Esophagus squamous epithelium (tissue), 5 donors: ENCODE measurements around the gene RABGAP1. TPM values are rescaled to one million over a fixed set of nuclear protein-coding genes. Genes with fewer than 3 reads are reported as not detected.

Experiments
- DNase-seq: peaks from one replicate; lab custom pipeline; 2025; lab: John Stamatoyannopoulos, UW
- H3K27ac ChIP-seq, 4 donors: fragments of 200-600 bp; sonication (generic); one replicate each; pipeline ENCODE4 v1.5.1; 2016 to 2019; ENCODE audit warnings: mild to moderate bottlenecking in 1 of 4
- H3K27me3 ChIP-seq, 4 donors: fragments of 200-600 bp; sonication (generic); 1 replicate in 3 of 4; 2 replicates in 1 of 4; pipeline versions ENCODE4 v1.5.1 to v1.6.0; 2017 to 2021; ENCODE audit warnings: antibody characterized with exemption in 1 of 4
- H3K36me3 ChIP-seq, 3 donors: fragments of 200-600 bp; sonication (generic); one replicate each; pipeline ENCODE4 v1.5.1; 2016 to 2019
- H3K4me1 ChIP-seq, 3 donors: fragments of 200-600 bp; sonication (generic); one replicate each; pipeline ENCODE4 v1.5.1; 2017 to 2019
- H3K4me3 ChIP-seq, 4 donors: fragments of 200-600 bp; sonication (generic); 1 replicate in 3 of 4; 2 replicates in 1 of 4; pipeline ENCODE4 v1.5.1; 2016 to 2019; ENCODE audit warnings: mild to moderate bottlenecking in 2 of 4, moderate library complexity in 1 of 4
- H3K9me3 ChIP-seq, 3 donors: fragments of 200-600 bp; sonication (generic); one replicate each; pipeline ENCODE4 v1.5.1; 2016 to 2019
- CTCF ChIP-seq, 6 experiments: fragments of 450-650 bp in 4 of 6; fragments of 200-600 bp in 2 of 6; sonication (generic) in 2 of 6; IDR thresholded peaks; one replicate each; pipeline ENCODE4 v1.5.1; 2016 to 2019; ENCODE audit warnings: antibody characterized with exemption in 6 of 6, mild to moderate bottlenecking in 4 of 6, moderate library complexity in 4 of 6
- POLR2A ChIP-seq, 4 donors: fragments of 450-650 bp; IDR thresholded peaks; one replicate each; pipeline ENCODE4 v1.6.1; 2017; ENCODE audit warnings: antibody characterized with exemption in 4 of 4, mild to moderate bottlenecking in 4 of 4, moderate library complexity in 3 of 4
- WGBS, 2 donors: methylation state at CpG; one replicate each; pipeline ENCODE4 v1.1.5; 2018; 5-methylcytosine and 5-hydroxymethylcytosine counted together
- intact Hi-C: fragments of 100-400 bp; cut with DNase I; formaldehyde crosslinking; loops from one replicate; pipeline ENCODE4 v1.15.0; 2022
- total RNA-seq, 4 donors: library from RNA; depleted of rRNA; stranded (reverse); fragments of >200 nt; gene quantifications; one replicate each; pipeline ENCODE4 v1.1.0, GENCODE V29; 2016
- donor health status: DM: yes; HTN: yes; CAD: no.

Gene RABGAP1
- total RNA-seq, 4 donors from 2014 or later: 28.4 to 57.4 (median 33.6) TPM

- no peaks in the 10 kb centered on the region for H3K27me3 ChIP-seq
- H3K4me1 ChIP-seq: peaks cover 0 to 13% (median 0%) of the 10 kb centered on the region in 3 donors
- no peak overlapping the region for H3K4me3 ChIP-seq
- 80 to 86% methylated on average over 5 of the region's 5 CpGs for WGBS, 2 donors
- DNase-seq: no peak
- no peaks in the 10 kb centered on the region for H3K9me3 ChIP-seq
- intact Hi-C loops: no loop called here
- no peak for TF ChIP-seq CTCF (IDR thresholded peaks at IDR 0.05)
- TF ChIP-seq POLR2A (IDR thresholded peaks at IDR 0.05): no peak
- peaks cover 18 to 100% (median 31%) of the 10 kb centered on the region in 3 donors for H3K36me3 ChIP-seq
- H3K27ac ChIP-seq: no peak overlapping the region
These were observed 164.7 kb downstream of the RABGAP1 start for GRCh38 chr9:123105490-123105889.

- no peaks in the 10 kb centered on the region for H3K9me3 ChIP-seq
- peaks cover 0 to 15% (median 0%) of the 10 kb centered on the region in 3 donors for H3K4me1 ChIP-seq
- peaks cover 11 to 92% (median 26%) of the 10 kb centered on the region in 3 donors for H3K36me3 ChIP-seq
- DNase-seq: no peak
- no peak overlapping the region for H3K27ac ChIP-seq
- WGBS, 2 donors: 78 to 87% methylated on average over 9 to 11 of the region's 11 CpGs
- TF ChIP-seq CTCF (IDR thresholded peaks at IDR 0.05): no peak
- no peak for TF ChIP-seq POLR2A (IDR thresholded peaks at IDR 0.05)
- intact Hi-C loops: no loop called here
- no peak overlapping the region for H3K4me3 ChIP-seq
- H3K27me3 ChIP-seq: no peaks in the 10 kb centered on the region
These were observed 166.9 kb downstream of the RABGAP1 start for GRCh38 chr9:123107639-123108285.

GRCh38 chr9:123108976-123109375 lies 168.2 kb downstream of the RABGAP1 start:
- DNase-seq: no peak
- 75 to 89% methylated on average over 8 to 9 of the region's 9 CpGs for whole genome bisulfite sequencing, 2 donors
- Histone ChIP-seq H3K27me3 (no peaks in the 10 kb centered on the region), H3K9me3 (no peaks in the 10 kb centered on the region), H3K36me3 (peaks cover 11 to 90% (median 21%) of the 10 kb centered on the region in 3 donors), H3K4me1 (peaks cover 0 to 12% (median 0%) of the 10 kb centered on the region in 3 donors), H3K4me3 (no peak overlapping the region), H3K27ac (no peak overlapping the region)
- intact Hi-C loops: no loop called here
- TF ChIP-seq POLR2A (IDR thresholded peaks at IDR 0.05) (no peak), CTCF (IDR thresholded peaks at IDR 0.05) (no peak)

- Histone ChIP-seq H3K4me3 (no peak overlapping the region), H3K9me3 (no peaks in the 10 kb centered on the region), H3K27me3 (no peaks in the 10 kb centered on the region), H3K27ac (no peak overlapping the region), H3K4me1 (peaks cover 0 to 12% (median 0%) of the 10 kb centered on the region in 3 donors), H3K36me3 (peaks cover 11 to 90% (median 21%) of the 10 kb centered on the region in 3 donors)
- intact Hi-C loops: no loop called here
- DNase-seq: no peak
- WGBS, 2 donors: 78 to 85% methylated on average over 12 to 13 of the region's 15 CpGs
- TF ChIP-seq POLR2A (IDR thresholded peaks at IDR 0.05) (no peak), CTCF (IDR thresholded peaks at IDR 0.05) (no peak)
These were observed 168.9 kb downstream of the RABGAP1 start for GRCh38 chr9:123109540-123110279.
